ENCODE data around the gene KCNMA1. TPM values are rescaled to one million over a fixed set of nuclear protein-coding genes. Genes with fewer than 3 reads are reported as not detected.

Gene KCNMA1
- total and polyA plus RNA-seq, 7 experiments from 2014 or later, result 0.42 TPM; not detected in 6

DNA sequence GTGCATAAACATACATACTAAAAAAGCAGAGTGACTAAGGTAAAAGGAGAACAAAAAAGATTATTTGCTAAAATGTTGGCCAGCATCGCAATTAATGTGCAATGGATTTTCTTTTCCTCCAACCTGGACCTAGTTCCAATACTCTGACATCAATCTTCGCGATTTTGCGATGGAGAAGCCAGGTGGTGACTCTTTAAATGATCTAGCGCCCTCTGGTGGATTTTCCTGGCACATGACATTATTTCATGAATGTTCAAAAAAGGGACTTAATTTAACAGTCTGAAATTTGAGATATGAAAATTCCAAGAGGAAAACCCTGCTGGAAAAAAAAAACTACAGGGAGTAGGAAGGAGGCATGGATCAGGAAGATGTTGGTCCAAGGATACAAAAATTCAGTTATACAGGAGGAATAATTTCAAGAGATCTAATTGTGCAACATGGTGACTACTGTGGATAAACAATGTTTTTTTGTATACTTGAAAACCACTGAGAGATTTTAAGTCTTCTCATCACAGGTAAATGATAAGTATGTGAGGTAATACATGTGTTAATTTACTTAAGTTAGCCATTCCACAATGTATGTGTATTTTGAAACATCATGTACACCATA, 4.3 kb upstream of the KCNMA1 start:
- Histone ChIP-seq H3K4me1 (ENCODE audit: control insufficient read depth in 2 of 2, insufficient read depth in 2 of 2, low read length in 2 of 2) (peaks cover 0 to 4% of the 10 kb centered on the region in 2 donors), H3K27ac (ENCODE audit: low read depth, low read length) (no peak overlapping the region), H3K4me3 (ENCODE audit: low read length) (no peak overlapping the region), H3K9me3 (ENCODE audit: control insufficient read depth in 2 of 3, low read length in 3 of 3) (no peaks in the 10 kb centered on the region), H3K27me3 (ENCODE audit: control insufficient read depth in 2 of 2, insufficient read depth in 2 of 2, low read length in 2 of 2) (peaks cover 0 to 5% of the 10 kb centered on the region in 2 donors), H3K36me3 (ENCODE audit: control insufficient read depth in 2 of 3, insufficient read depth in 3 of 3, low read length in 3 of 3) (no peaks in the 10 kb centered on the region)
- DNase-seq (peak in 8 of 9 donors; percentile 3 to 45 (median 28)), ATAC-seq (no peak)
- Mint-ChIP-seq H3K36me3 (no peaks in the 10 kb centered on the region), H3K27ac (no peak overlapping the region), H3K9me3 (peaks cover 0 to 3% (median 0%) of the 10 kb centered on the region in 11 donors), H3K27me3 (peaks cover 34 to 51% (median 45%) of the 10 kb centered on the region in 5 donors), H3K4me3 (no peak overlapping the region), H3K4me1 (peaks cover 0 to 17% (median 8%) of the 10 kb centered on the region in 7 donors)
- POLR2A ChIA-PET, result no interaction called here
- CTCF ChIA-PET, result interaction anchor here (0.9 to 1.6 kb wide), 2 partner anchors 474 to 476 kb away, joined by 3 to 4 read pairs; no protein-coding TSS in a partner anchor
- intact Hi-C loops (cut with micrococcal nuclease), result loop anchor here (1.0 to 5.0 kb wide), 4 partner anchors 250 to 477 kb away; no protein-coding TSS in a partner anchor

DNA sequence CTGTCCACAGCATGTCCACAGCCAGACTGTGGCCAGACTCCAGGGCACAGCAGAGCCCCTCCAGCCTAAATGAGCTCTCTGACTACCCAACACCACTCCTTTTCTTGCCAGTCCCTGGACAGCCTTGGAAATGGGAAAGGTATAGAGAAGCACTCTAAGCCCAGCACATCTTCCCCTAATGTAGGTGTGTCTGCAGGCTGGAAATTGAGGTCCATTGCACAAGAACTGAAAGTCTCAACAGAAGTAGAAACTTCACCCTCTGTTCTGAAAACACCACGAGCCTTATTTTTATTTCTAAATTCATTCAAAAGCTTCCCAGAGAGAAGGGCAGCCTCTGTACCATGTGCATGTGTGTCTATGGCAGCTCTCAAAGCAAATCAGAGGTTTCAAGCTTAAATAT, 3.7 kb upstream of the KCNMA1 start:
- ChIA-PET CTCF (interaction anchor here (0.9 to 1.6 kb wide), 2 partner anchors 474 to 476 kb away, joined by 3 to 4 read pairs; no protein-coding TSS in a partner anchor), POLR2A (no interaction called here)
- H3K4me1 ChIP-seq (ENCODE audit: control insufficient read depth in 2 of 2, insufficient read depth in 2 of 2, low read length in 2 of 2), result peaks cover 0 to 4% of the 10 kb centered on the region in 2 donors
- H3K27ac ChIP-seq (ENCODE audit: low read depth, low read length), result no peak overlapping the region
- H3K4me3 Mint-ChIP-seq, result no peak overlapping the region
- no peak for DNase-seq
- ATAC-seq, result no peak
- H3K27me3 ChIP-seq (ENCODE audit: control insufficient read depth in 2 of 2, insufficient read depth in 2 of 2, low read length in 2 of 2), result peaks cover 0 to 5% of the 10 kb centered on the region in 2 donors
- intact Hi-C loops (cut with micrococcal nuclease), result loop anchor here (1.0 to 5.0 kb wide), 3 partner anchors 249 to 476 kb away; no protein-coding TSS in a partner anchor
- no peaks in the 10 kb centered on the region for H3K36me3 ChIP-seq (ENCODE audit: control insufficient read depth in 2 of 3, insufficient read depth in 3 of 3, low read length in 3 of 3)
- no peaks in the 10 kb centered on the region for H3K9me3 ChIP-seq (ENCODE audit: control insufficient read depth in 2 of 3, low read length in 3 of 3)
- peaks cover 38 to 53% (median 50%) of the 10 kb centered on the region in 5 donors for H3K27me3 Mint-ChIP-seq
- peaks cover 0 to 3% (median 0%) of the 10 kb centered on the region in 11 donors for H3K9me3 Mint-ChIP-seq
- no peak overlapping the region for H3K27ac Mint-ChIP-seq
- no peaks in the 10 kb centered on the region for H3K36me3 Mint-ChIP-seq
- H3K4me1 Mint-ChIP-seq, result peaks cover 0 to 17% (median 8%) of the 10 kb centered on the region in 7 donors
- no peak overlapping the region for H3K4me3 ChIP-seq (ENCODE audit: low read length)

DNA sequence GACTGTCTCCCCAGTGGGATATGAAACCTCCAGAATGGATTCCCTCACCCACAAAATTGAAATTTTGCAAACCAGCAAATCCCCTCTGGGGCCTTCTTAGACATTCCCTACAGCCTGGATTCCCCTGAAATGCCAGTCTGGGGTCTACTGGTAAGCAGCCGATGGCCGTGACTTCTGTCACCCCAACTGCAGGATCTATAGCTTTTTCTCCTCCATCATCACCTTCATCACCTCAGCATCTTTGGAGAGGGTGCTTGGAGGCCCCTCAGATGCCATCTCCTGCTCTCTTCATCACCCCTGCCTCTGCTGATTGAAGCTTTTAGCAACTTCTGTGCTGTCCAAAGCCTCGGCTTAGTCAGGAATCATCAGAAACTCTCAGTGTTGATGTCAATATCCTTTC, 2.6 kb upstream of the KCNMA1 start:
- Mint-ChIP-seq H3K9me3 (peaks cover 0 to 1% (median 0%) of the 10 kb centered on the region in 11 donors), H3K4me1 (peaks cover 0 to 17% (median 8%) of the 10 kb centered on the region in 7 donors), H3K36me3 (no peaks in the 10 kb centered on the region), H3K4me3 (no peak overlapping the region), H3K27me3 (peaks cover 49 to 64% (median 58%) of the 10 kb centered on the region in 5 donors), H3K27ac (no peak overlapping the region)
- DNase-seq (no peak), ATAC-seq (no peak)
- ChIA-PET POLR2A (no interaction called here), CTCF (interaction anchor here (1.9 kb wide), 1 partner anchor 466 kb away, joined by 7 read pairs; no protein-coding TSS in a partner anchor)
- Histone ChIP-seq H3K27me3 (ENCODE audit: control insufficient read depth in 2 of 2, insufficient read depth in 2 of 2, low read length in 2 of 2) (peaks cover 0 to 9% of the 10 kb centered on the region in 2 donors), H3K9me3 (ENCODE audit: control insufficient read depth in 2 of 3, low read length in 3 of 3) (no peaks in the 10 kb centered on the region), H3K27ac (ENCODE audit: low read depth, low read length) (no peak overlapping the region), H3K4me3 (ENCODE audit: low read length) (no peak overlapping the region), H3K36me3 (ENCODE audit: control insufficient read depth in 2 of 3, insufficient read depth in 3 of 3, low read length in 3 of 3) (no peaks in the 10 kb centered on the region), H3K4me1 (ENCODE audit: control insufficient read depth in 2 of 2, insufficient read depth in 2 of 2, low read length in 2 of 2) (peaks cover 0 to 4% of the 10 kb centered on the region in 2 donors)
- intact Hi-C loops (cut with micrococcal nuclease), result loop anchor here in 1 of 2 donors (5.0 kb wide), 2 partner anchors 248 to 388 kb away; no protein-coding TSS in a partner anchor

- Histone ChIP-seq H3K4me1 (ENCODE audit: control insufficient read depth in 2 of 2, insufficient read depth in 2 of 2, low read length in 2 of 2) (peaks cover 0 to 4% of the 10 kb centered on the region in 2 donors), H3K27ac (ENCODE audit: low read depth, low read length) (no peak overlapping the region), H3K9me3 (ENCODE audit: control insufficient read depth in 2 of 3, low read length in 3 of 3) (no peaks in the 10 kb centered on the region), H3K36me3 (ENCODE audit: control insufficient read depth in 2 of 3, insufficient read depth in 3 of 3, low read length in 3 of 3) (no peaks in the 10 kb centered on the region), H3K4me3 (ENCODE audit: low read length) (no peak overlapping the region), H3K27me3 (ENCODE audit: control insufficient read depth in 2 of 2, insufficient read depth in 2 of 2, low read length in 2 of 2) (peaks cover 0 to 9% of the 10 kb centered on the region in 2 donors)
- Mint-ChIP-seq H3K27ac (no peak overlapping the region), H3K4me3 (peak overlapping the region in 1 of 10 donors; percentile 61), H3K36me3 (no peaks in the 10 kb centered on the region), H3K27me3 (peaks cover 53 to 68% (median 62%) of the 10 kb centered on the region in 5 donors), H3K4me1 (peaks cover 0 to 17% (median 8%) of the 10 kb centered on the region in 7 donors), H3K9me3 (peaks cover 0 to 1% (median 0%) of the 10 kb centered on the region in 11 donors)
- ATAC-seq, result no peak
- intact Hi-C loops (cut with micrococcal nuclease), result loop anchor here in 1 of 2 donors (5.0 kb wide), 2 partner anchors 247 to 387 kb away; no protein-coding TSS in a partner anchor
- no peak for DNase-seq
- CTCF ChIA-PET, result interaction anchor here (1.9 kb wide), 1 partner anchor 465 kb away, joined by 7 read pairs; no protein-coding TSS in a partner anchor
- POLR2A ChIA-PET, result no interaction called here
Measured at GRCh38 chr10:77639756-77640155, 2.1 kb upstream of the KCNMA1 start.

- H3K9me3 Mint-ChIP-seq, result peaks cover 0 to 3% (median 0%) of the 10 kb centered on the region in 11 donors
- H3K27me3 Mint-ChIP-seq, result peaks cover 64 to 76% (median 72%) of the 10 kb centered on the region in 5 donors
- CTCF ChIA-PET, result no interaction called here
- H3K4me1 ChIP-seq (ENCODE audit: control insufficient read depth in 2 of 2, insufficient read depth in 2 of 2, low read length in 2 of 2), result peaks cover 0 to 4% of the 10 kb centered on the region in 2 donors
- peak overlapping the region in 6 of 10 donors; percentile 10 to 65 (median 41) for H3K4me3 Mint-ChIP-seq
- peaks cover 0 to 9% of the 10 kb centered on the region in 2 donors for H3K27me3 ChIP-seq (ENCODE audit: control insufficient read depth in 2 of 2, insufficient read depth in 2 of 2, low read length in 2 of 2)
- intact Hi-C loops (cut with micrococcal nuclease), result no loop called here
- DNase-seq (peak in 1 of 9 donors; percentile 1), ATAC-seq (no peak)
- no peak overlapping the region for H3K27ac ChIP-seq (ENCODE audit: low read depth, low read length)
- no peaks in the 10 kb centered on the region for H3K36me3 Mint-ChIP-seq
- H3K4me3 ChIP-seq (ENCODE audit: low read length), result no peak overlapping the region
- no peaks in the 10 kb centered on the region for H3K36me3 ChIP-seq (ENCODE audit: control insufficient read depth in 2 of 3, insufficient read depth in 3 of 3, low read length in 3 of 3)
- POLR2A ChIA-PET, result no interaction called here
- H3K4me1 Mint-ChIP-seq, result peaks cover 0 to 17% (median 8%) of the 10 kb centered on the region in 7 donors
- no peaks in the 10 kb centered on the region for H3K9me3 ChIP-seq (ENCODE audit: control insufficient read depth in 2 of 3, low read length in 3 of 3)
- H3K27ac Mint-ChIP-seq, result no peak overlapping the region
Measured at GRCh38 chr10:77638321-77639101, 903 bp upstream of the KCNMA1 start.

DNA sequence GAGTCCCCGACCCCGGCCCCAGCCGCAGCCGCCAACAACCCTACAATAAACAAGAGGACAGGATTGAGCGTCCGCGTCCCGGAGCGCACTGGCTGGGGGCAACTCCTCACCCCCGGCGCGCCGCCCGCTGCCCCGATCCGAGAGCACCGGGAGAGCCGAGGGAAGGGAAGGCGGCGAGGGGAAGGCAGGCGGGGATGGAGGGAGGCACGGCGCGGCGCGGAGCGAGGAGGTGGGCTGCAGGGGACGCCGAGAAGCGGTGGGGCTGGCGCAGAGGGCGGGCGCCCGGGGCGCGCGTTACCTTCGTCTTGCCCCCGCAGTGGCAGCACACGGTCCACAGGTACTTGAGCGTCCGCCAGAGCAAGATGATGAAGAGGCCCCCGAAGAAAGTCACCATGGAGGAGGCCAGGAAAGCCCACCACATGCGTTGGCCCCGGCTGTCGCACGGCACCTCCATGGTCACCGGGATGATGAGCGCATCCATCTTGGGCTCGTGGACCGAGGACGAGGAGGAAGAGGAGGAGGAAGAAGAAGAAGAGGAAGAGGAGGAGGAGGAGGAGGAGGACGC, 559 bp downstream of the KCNMA1 start:
- Histone ChIP-seq H3K9me3 (ENCODE audit: control insufficient read depth in 2 of 3, low read length in 3 of 3) (no peaks in the 10 kb centered on the region), H3K4me3 (ENCODE audit: low read length) (no peak overlapping the region), H3K36me3 (ENCODE audit: control insufficient read depth in 2 of 3, insufficient read depth in 3 of 3, low read length in 3 of 3) (no peaks in the 10 kb centered on the region), H3K4me1 (ENCODE audit: control insufficient read depth in 2 of 2, insufficient read depth in 2 of 2, low read length in 2 of 2) (peaks cover 0 to 4% of the 10 kb centered on the region in 2 donors), H3K27me3 (ENCODE audit: control insufficient read depth in 2 of 2, insufficient read depth in 2 of 2, low read length in 2 of 2) (peaks cover 0 to 9% of the 10 kb centered on the region in 2 donors), H3K27ac (ENCODE audit: low read depth, low read length) (no peak overlapping the region)
- CTCF ChIA-PET, result no interaction called here
- intact Hi-C loops (cut with micrococcal nuclease), result no loop called here
- H3K36me3 Mint-ChIP-seq, result no peaks in the 10 kb centered on the region
- H3K4me3 Mint-ChIP-seq, result peak overlapping the region in 8 of 10 donors; percentile 32 to 80 (median 60)
- POLR2A ChIA-PET, result no interaction called here
- ATAC-seq (no peak), DNase-seq (no peak)
- H3K9me3 Mint-ChIP-seq, result peaks cover 0 to 3% (median 0%) of the 10 kb centered on the region in 11 donors
- H3K27ac Mint-ChIP-seq, result no peak overlapping the region
- H3K4me1 Mint-ChIP-seq, result peaks cover 0 to 17% (median 8%) of the 10 kb centered on the region in 7 donors
- peaks cover 65 to 86% (median 73%) of the 10 kb centered on the region in 5 donors for H3K27me3 Mint-ChIP-seq

Measured in naive thymus-derived CD4-positive, alpha-beta T cell (primary cell).